MM.1S (cell line): ENCODE data around the gene PMFBP1.

Source experiments
- DNase-seq: peaks from one replicate; pipeline ENCODE4 v3.0.0-alpha.2; 2015
- H2AFZ ChIP-seq: fragments of 300-600 bp; sonication (generic); 2 replicates; pipeline ENCODE4 v1.6.0; 2016; ENCODE audit warnings: antibody characterized with exemption, low read length
- H3F3A ChIP-seq: fragments of 300-600 bp; sonication (generic); 2 replicates; pipeline ENCODE4 v1.6.1; 2016; ENCODE audit warnings: mild to moderate bottlenecking, antibody characterized with exemption, low read length, moderate library complexity, mixed read lengths; ENCODE audit not compliant: insufficient read depth
- H3K27ac ChIP-seq: fragments of 300-600 bp; sonication (generic); 2 replicates; pipeline ENCODE4 v1.5.1; 2016; ENCODE audit warnings: mild to moderate bottlenecking, low read length
- H3K27me3 ChIP-seq: fragments of 300-600 bp; sonication (generic); replicated peaks from 2 replicates; pipeline ENCODE4 v1.6.0; 2016; ENCODE audit warnings: low read length; ENCODE audit not compliant: insufficient read depth
- H3K36me3 ChIP-seq: fragments of 300-600 bp; sonication (generic); replicated peaks from 2 replicates; pipeline ENCODE4 v1.6.1; 2016; ENCODE audit warnings: mild to moderate bottlenecking, low read length, mixed read lengths; ENCODE audit not compliant: insufficient read depth
- H3K4me1 ChIP-seq: fragments of 300-600 bp; sonication (generic); 2 replicates; pipeline ENCODE4 v1.6.1; 2016; ENCODE audit warnings: low read length, mixed read lengths
- H3K4me2 ChIP-seq: fragments of 300-600 bp; sonication (generic); 2 replicates; pipeline ENCODE4 v1.6.0; 2016; ENCODE audit warnings: low read depth, low read length
- H3K4me3 ChIP-seq: fragments of 300-600 bp; sonication (generic); 2 replicates; pipeline ENCODE4 v1.5.1; 2016; ENCODE audit warnings: low read length, mixed read lengths
- H3K79me2 ChIP-seq: fragments of 300-600 bp; sonication (generic); 2 replicates; pipeline ENCODE4 v1.6.1; 2016; ENCODE audit warnings: mixed run types, low read length, mixed read lengths
- H3K9ac ChIP-seq: fragments of 300-600 bp; sonication (generic); 2 replicates; pipeline ENCODE4 v1.6.1; 2016; ENCODE audit warnings: low read length, mixed read lengths
- H3K9me2 ChIP-seq: fragments of 300-600 bp; sonication (generic); replicated peaks from 2 replicates; pipeline ENCODE4 v1.6.1; 2016; ENCODE audit warnings: mild to moderate bottlenecking, low read length, mixed read lengths; ENCODE audit not compliant: insufficient read depth
- H3K9me3 ChIP-seq: fragments of 300-600 bp; sonication (generic); replicated peaks from 2 replicates; pipeline ENCODE4 v1.6.1; 2016; ENCODE audit warnings: mild to moderate bottlenecking, low read length, mixed read lengths; ENCODE audit not compliant: insufficient read depth
- H4K20me1 ChIP-seq: fragments of 300-600 bp; sonication (generic); 2 replicates; pipeline ENCODE4 v1.6.1; 2016; ENCODE audit warnings: mild to moderate bottlenecking, low read length, moderate library complexity, mixed read lengths; ENCODE audit not compliant: insufficient read depth
- EZH2 ChIP-seq: fragments of 300-600 bp; sonication (generic); optimal IDR thresholded peaks from 2 replicates; pipeline ENCODE3; 2017; ENCODE audit warnings: low read depth, mild to moderate bottlenecking, antibody characterized with exemption, low read length, mixed read lengths
- EZH2phosphoT487 ChIP-seq: fragments of 300-600 bp; sonication (generic); IDR thresholded peaks from 2 replicates; pipeline ENCODE4 v1.6.1; 2018; ENCODE audit warnings: antibody characterized with exemption, low read length
- TF ChIP-seq, protein P1 (sequence below): fragments of 300-600 bp; sonication (generic); IDR thresholded peaks from 2 replicates; pipeline ENCODE4 v1.5.1; 2016; ENCODE audit warnings: antibody characterized with exemption, low read length, mixed read lengths

PMFBP1 gene

DNA sequence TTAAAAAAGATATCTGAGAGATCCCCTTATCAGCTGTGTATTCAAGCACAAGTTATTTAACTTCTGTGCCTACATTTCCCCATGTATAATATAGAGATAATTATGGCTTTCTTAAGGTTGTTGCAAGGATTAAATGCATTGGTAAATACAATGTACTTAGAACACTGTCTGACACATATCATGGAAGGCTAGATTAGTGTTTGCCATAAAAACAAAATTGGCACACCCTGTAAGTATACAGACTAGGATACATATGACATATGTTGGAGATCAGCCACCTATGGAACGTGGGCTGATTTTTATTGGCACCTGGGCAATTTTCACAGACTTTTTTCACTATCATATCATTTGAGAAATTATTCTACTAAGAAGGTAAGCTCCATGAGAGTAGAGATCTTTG, 2.2 kb downstream of the PMFBP1 start:
- Histone ChIP-seq H3K4me3 (no peak overlapping the region), H3F3A (no peaks in the 10 kb centered on the region), H3K9ac (no peak overlapping the region), H3K4me1 (peaks cover 12% of the 10 kb centered on the region; the same call in 1 of the 2 replicates), H3K4me2 (no peak overlapping the region), H4K20me1 (no peaks in the 10 kb centered on the region), H2AFZ (no peak overlapping the region), H3K27ac (no peak overlapping the region), H3K9me2 (no peaks in the 10 kb centered on the region), H3K36me3 (no peaks in the 10 kb centered on the region), H3K79me2 (no peaks in the 10 kb centered on the region), H3K27me3 (no peaks in the 10 kb centered on the region), H3K9me3 (no peaks in the 10 kb centered on the region)
- no peak for DNase-seq
- TF ChIP-seq, protein P1, sequence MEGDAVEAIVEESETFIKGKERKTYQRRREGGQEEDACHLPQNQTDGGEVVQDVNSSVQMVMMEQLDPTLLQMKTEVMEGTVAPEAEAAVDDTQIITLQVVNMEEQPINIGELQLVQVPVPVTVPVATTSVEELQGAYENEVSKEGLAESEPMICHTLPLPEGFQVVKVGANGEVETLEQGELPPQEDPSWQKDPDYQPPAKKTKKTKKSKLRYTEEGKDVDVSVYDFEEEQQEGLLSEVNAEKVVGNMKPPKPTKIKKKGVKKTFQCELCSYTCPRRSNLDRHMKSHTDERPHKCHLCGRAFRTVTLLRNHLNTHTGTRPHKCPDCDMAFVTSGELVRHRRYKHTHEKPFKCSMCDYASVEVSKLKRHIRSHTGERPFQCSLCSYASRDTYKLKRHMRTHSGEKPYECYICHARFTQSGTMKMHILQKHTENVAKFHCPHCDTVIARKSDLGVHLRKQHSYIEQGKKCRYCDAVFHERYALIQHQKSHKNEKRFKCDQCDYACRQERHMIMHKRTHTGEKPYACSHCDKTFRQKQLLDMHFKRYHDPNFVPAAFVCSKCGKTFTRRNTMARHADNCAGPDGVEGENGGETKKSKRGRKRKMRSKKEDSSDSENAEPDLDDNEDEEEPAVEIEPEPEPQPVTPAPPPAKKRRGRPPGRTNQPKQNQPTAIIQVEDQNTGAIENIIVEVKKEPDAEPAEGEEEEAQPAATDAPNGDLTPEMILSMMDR = no peak
- TF ChIP-seq EZH2phosphoT487 (no peak), EZH2 (no peak)

- no peak overlapping the region for H3K4me3 ChIP-seq
- no peak for DNase-seq
- H3K9ac ChIP-seq = no peak overlapping the region
- no peaks in the 10 kb centered on the region for H3F3A ChIP-seq
- H4K20me1 ChIP-seq = no peaks in the 10 kb centered on the region
- H3K4me1 ChIP-seq = peaks cover 12% of the 10 kb centered on the region; the same call in 1 of the 2 replicates
- no peak overlapping the region for H3K4me2 ChIP-seq
- H2AFZ ChIP-seq = no peak overlapping the region
- no peaks in the 10 kb centered on the region for H3K27me3 ChIP-seq
- no peaks in the 10 kb centered on the region for H3K79me2 ChIP-seq
- no peaks in the 10 kb centered on the region for H3K9me3 ChIP-seq
- no peaks in the 10 kb centered on the region for H3K9me2 ChIP-seq
- H3K36me3 ChIP-seq = no peaks in the 10 kb centered on the region
- H3K27ac ChIP-seq = no peak overlapping the region
- TF ChIP-seq EZH2phosphoT487 (no peak), EZH2 (no peak)
- TF ChIP-seq, protein P1 = no peak
Measured at GRCh38 chr16:72168365-72168764, 3.6 kb downstream of the PMFBP1 start.

- no peaks in the 10 kb centered on the region for H3K79me2 ChIP-seq
- H3K4me3 ChIP-seq = no peak overlapping the region
- no peaks in the 10 kb centered on the region for H3K9me3 ChIP-seq
- H3K27me3 ChIP-seq = no peaks in the 10 kb centered on the region
- TF ChIP-seq, protein P1 = no peak
- TF ChIP-seq EZH2phosphoT487 (no peak), EZH2 (no peak)
- H3K36me3 ChIP-seq = no peaks in the 10 kb centered on the region
- H3K9ac ChIP-seq = no peak overlapping the region
- H4K20me1 ChIP-seq = no peaks in the 10 kb centered on the region
- H3K27ac ChIP-seq = no peak overlapping the region
- H3K4me1 ChIP-seq = 0 out of 2 replicates have a peak, but pooled peaks cover 4% of the 10 kb centered on the region
- no peaks in the 10 kb centered on the region for H3F3A ChIP-seq
- no peaks in the 10 kb centered on the region for H3K9me2 ChIP-seq
- no peak for DNase-seq
- H2AFZ ChIP-seq = no peak overlapping the region
- no peak overlapping the region for H3K4me2 ChIP-seq
Measured at GRCh38 chr16:72166954-72167561, 4.9 kb downstream of the PMFBP1 start.
